Smooth muscle cell (in vitro differentiated cells): Measurements from ENCODE around the gene SUMF1. TPM values are rescaled to one million over a fixed set of nuclear protein-coding genes. Genes with fewer than 3 reads are reported as not detected.

Experiments
- DNase-seq: peaks from one replicate; lab custom pipeline; 2025; ENCODE audit not compliant: unreplicated experiment; lab: John Stamatoyannopoulos, UW
- H2AFZ ChIP-seq: fragments of 200-600 bp; sonication (generic); 2 replicates; pipeline ENCODE4 v1.6.0; 2016; ENCODE audit warnings: antibody characterized with exemption, low read depth, mild to moderate bottlenecking
- H3F3A ChIP-seq: fragments of 200-600 bp; sonication (generic); 2 replicates; pipeline ENCODE4 v1.6.0; 2017; ENCODE audit warnings: antibody characterized with exemption, low read depth
- H3K27ac ChIP-seq: fragments of 200-600 bp; sonication (generic); 2 replicates; pipeline ENCODE4 v1.5.1; 2016; ENCODE audit warnings: low read depth, mild to moderate bottlenecking
- H3K27me3 ChIP-seq: fragments of 200-600 bp; sonication (generic); 2 replicates; pipeline ENCODE4 v1.6.1; 2016; ENCODE audit warnings: low read depth, mild to moderate bottlenecking
- H3K36me3 ChIP-seq: fragments of 200-600 bp; sonication (generic); 2 replicates; pipeline ENCODE4 v1.5.1; 2016; ENCODE audit warnings: low read depth
- H3K4me1 ChIP-seq: fragments of 200-600 bp; sonication (generic); 2 replicates; pipeline ENCODE4 v1.5.1; 2016; ENCODE audit warnings: low read depth
- H3K4me2 ChIP-seq: fragments of 200-600 bp; sonication (generic); 2 replicates; pipeline ENCODE4 v1.6.0; 2016; ENCODE audit warnings: mild to moderate bottlenecking
- H3K4me3 ChIP-seq: fragments of 200-600 bp; sonication (generic); 2 replicates; pipeline ENCODE4 v1.5.1; 2016; ENCODE audit warnings: mild to moderate bottlenecking
- H3K79me2 ChIP-seq: fragments of 200-600 bp; sonication (generic); 2 replicates; pipeline ENCODE4 v1.6.0; 2016; ENCODE audit warnings: low read depth, mild to moderate bottlenecking
- H3K9ac ChIP-seq: fragments of 200-600 bp; sonication (generic); 2 replicates; pipeline ENCODE4 v1.6.0; 2016; ENCODE audit warnings: low read depth
- H3K9me3 ChIP-seq: fragments of 200-600 bp; sonication (generic); replicated peaks from 2 replicates; pipeline ENCODE4 v1.5.1; 2016; ENCODE audit warnings: low read depth
- H4K20me1 ChIP-seq: fragments of 200-600 bp; sonication (generic); 2 replicates; pipeline ENCODE4 v1.6.0; 2016; ENCODE audit warnings: low read depth
- CTCF ChIP-seq: fragments of 200-600 bp; sonication (generic); IDR thresholded peaks from 2 replicates; pipeline ENCODE4 v1.5.1; 2017; ENCODE audit warnings: borderline replicate concordance, mild to moderate bottlenecking, antibody characterized with exemption; ENCODE audit not compliant: insufficient read depth, poor library complexity, severe bottlenecking
- polyA plus RNA-seq: library from polyadenylated mRNA; unstranded; fragments of >200 nt; fragmentation: Nextera tagmentation; extraction: Ambion mirVana; gene quantifications from 2 replicates; pipeline ENCODE4 v1.2.1, GENCODE V29; 2016
- total RNA-seq: library from RNA; depleted of rRNA; stranded (reverse); fragments of >200 nt; gene quantifications from 2 replicates; pipeline ENCODE4 v1.2.3, GENCODE V29; 2014

The SUMF1 gene
- total and polyA plus RNA-seq, 2 experiments from 2014 or later, result 28.3 to 29.5 TPM

GRCh38 chr3:4311496-4311895 is 155.6 kb downstream of the SUMF1 start:
- Histone ChIP-seq H3K4me1 (peaks cover 11% of the 10 kb centered on the region), H3K9ac (no peak overlapping the region), H3K27me3 (no peaks in the 10 kb centered on the region), H3K79me2 (peaks cover 6% of the 10 kb centered on the region), H4K20me1 (peaks cover 3% of the 10 kb centered on the region), H3K9me3 (no peaks in the 10 kb centered on the region), H3K4me2 (no peak overlapping the region), H3F3A (no peaks in the 10 kb centered on the region), H3K36me3 (peaks cover 6% of the 10 kb centered on the region), H3K27ac (no peak overlapping the region), H3K4me3 (no peak overlapping the region), H2AFZ (no peak overlapping the region)
- TF ChIP-seq CTCF, result no peak
- DNase-seq, result no peak

Other genes with a start within 250 kb of the SUMF1 start
- 6.2 and 12.9 TPM in 2 replicates for gene SETMAR, start 163.9 kb downstream of the SUMF1 start, total RNA-seq
- gene SETMAR, start 163.9 kb downstream of the SUMF1 start, polyA plus RNA-seq, result 7.8 and 8.9 TPM in 2 replicates
- gene ITPR1, start 26.1 kb upstream of the SUMF1 start, total RNA-seq, result 28.6 and 31.6 TPM in 2 replicates
- 16.4 and 17.9 TPM in 2 replicates for gene ITPR1, start 26.1 kb upstream of the SUMF1 start, polyA plus RNA-seq